HepG2 (cell line): ENCODE measurements around the gene RAB3D. TPM values are rescaled to one million over a fixed set of nuclear protein-coding genes. Genes with fewer than 3 reads are reported as not detected.
A peak's percentile ranks its signal among the peaks of the same experiment; 100 is the strongest.

Source experiments
- ARID2 ChIP-seq: sonication (generic); formaldehyde crosslinking; IDR thresholded peaks from 2 replicates; pipeline ENCODE4 v1.8.1; 2022; ENCODE audit warnings: mild to moderate bottlenecking, missing genetic modification reagents, borderline replicate concordance
- ATF7-NPFF ChIP-seq: sonication (generic); formaldehyde crosslinking; IDR thresholded peaks from 2 replicates; pipeline ENCODE4 v1.8.1; 2023; ENCODE audit warnings: mild to moderate bottlenecking, low read depth, missing genetic modification reagents, moderate library complexity
- BORCS8-MEF2B ChIP-seq: sonication (generic); formaldehyde crosslinking; IDR thresholded peaks from 2 replicates; pipeline ENCODE4 v1.8.0; 2022; ENCODE audit warnings: mild to moderate bottlenecking, missing genetic modification reagents
- DMAP1 ChIP-seq: IDR thresholded peaks from 2 replicates; pipeline ENCODE4 v1.6.1; 2016
- ETV5 ChIP-seq: IDR thresholded peaks from 2 replicates; pipeline ENCODE4 v1.6.1; 2018; ENCODE audit warnings: missing biosample characterization, missing genetic modification reagents, inconsistent platforms, borderline replicate concordance
- MED1 ChIP-seq: sonication (generic); formaldehyde crosslinking; IDR thresholded peaks from 2 replicates; pipeline ENCODE4 v1.4.0; 2020; ENCODE audit warnings: missing genetic modification reagents
- POGZ ChIP-seq: sonication (generic); formaldehyde crosslinking; IDR thresholded peaks from 2 replicates; pipeline ENCODE4 v1.4.0; 2020; ENCODE audit warnings: mild to moderate bottlenecking, missing genetic modification reagents
- REST ChIP-seq, 2 experiments: IDR thresholded peaks; 2 replicates each; pipeline ENCODE4 v1.6.1; 2011 to 2012; ENCODE audit warnings: low read length in 2 of 2, borderline replicate concordance in 1 of 2, low read depth in 1 of 2, mild to moderate bottlenecking in 1 of 2, moderate library complexity in 1 of 2
- SMARCE1 ChIP-seq: fragments of 450-650 bp; IDR thresholded peaks from 2 replicates; pipeline ENCODE4 v1.6.1; 2017; ENCODE audit warnings: borderline replicate concordance
- SNAPC2 ChIP-seq: sonication (generic); formaldehyde crosslinking; IDR thresholded peaks from 2 replicates; pipeline ENCODE4 v1.8.1; 2022; ENCODE audit warnings: mild to moderate bottlenecking, missing genetic modification reagents
- ZFAT ChIP-seq: sonication (generic); formaldehyde crosslinking; conservative IDR thresholded peaks from 2 replicates; pipeline ENCODE4 v1.8.1; 2023; ENCODE audit warnings: missing genetic modification reagents, inconsistent platforms
- ZNF256 ChIP-seq: sonication (generic); formaldehyde crosslinking; conservative IDR thresholded peaks from 2 replicates; pipeline ENCODE4 v1.4.0; 2020; ENCODE audit warnings: missing genetic modification reagents
- ZNF609 ChIP-seq: sonication (generic); formaldehyde crosslinking; IDR thresholded peaks from 2 replicates; pipeline ENCODE4 v1.4.0; 2020; ENCODE audit warnings: mild to moderate bottlenecking, missing genetic modification reagents, borderline replicate concordance
- ZNF790 ChIP-seq: sonication (generic); formaldehyde crosslinking; IDR thresholded peaks from 2 replicates; pipeline ENCODE4 v1.8.0; 2022; ENCODE audit warnings: missing genetic modification reagents, mild to moderate bottlenecking, borderline replicate concordance
- ZNF83 ChIP-seq: sonication (generic); formaldehyde crosslinking; IDR thresholded peaks from 2 replicates; pipeline ENCODE4 v1.4.0; 2020; ENCODE audit warnings: missing genetic modification reagents, mild to moderate bottlenecking, borderline replicate concordance
- polyA plus RNA-seq, 8 experiments: library from polyadenylated mRNA; depleted of rRNA in 3 of 8; stranded (reverse) in 7 of 8; unstranded in 1 of 8; fragments of >200 nt; fragmentation: Illumina TruSeq in 4 of 8; extraction: Trizol in 4 of 8; gene quantifications; 2 replicates each; pipeline versions ENCODE4 v1.2.1 to v1.2.3, GENCODE V29; 2011 to 2016; ENCODE audit warnings: low read depth in 4 of 8, missing spikeins in 1 of 8, mixed read lengths in 1 of 8; ENCODE audit not compliant: insufficient read depth in 1 of 8
- total RNA-seq, 5 experiments: library from RNA; depleted of rRNA; stranded (reverse); fragments of >200 nt; fragmentation: Illumina TruSeq; extraction: Trizol; gene quantifications; 2 replicates each; pipeline ENCODE4 v1.2.3, GENCODE V29; 2016; ENCODE audit warnings: low read depth in 1 of 5
- TF ChIP-seq, protein P1 (sequence below): fragments of 450-650 bp; IDR thresholded peaks from 2 replicates; pipeline ENCODE4 v1.6.1; 2016
- TF ChIP-seq, protein P2 (sequence below): sonication (generic); formaldehyde crosslinking; IDR thresholded peaks from 2 replicates; pipeline ENCODE4 v1.8.1; 2023; ENCODE audit warnings: mild to moderate bottlenecking, inconsistent platforms, moderate library complexity, missing genetic modification reagents, borderline replicate concordance

The RAB3D gene
- total and polyA plus RNA-seq, 2 of the 13 experiments (the other 11 are each of a cell fraction or from before 2014, with no cell fraction given) = 2.0 to 16.1 TPM

DNA sequence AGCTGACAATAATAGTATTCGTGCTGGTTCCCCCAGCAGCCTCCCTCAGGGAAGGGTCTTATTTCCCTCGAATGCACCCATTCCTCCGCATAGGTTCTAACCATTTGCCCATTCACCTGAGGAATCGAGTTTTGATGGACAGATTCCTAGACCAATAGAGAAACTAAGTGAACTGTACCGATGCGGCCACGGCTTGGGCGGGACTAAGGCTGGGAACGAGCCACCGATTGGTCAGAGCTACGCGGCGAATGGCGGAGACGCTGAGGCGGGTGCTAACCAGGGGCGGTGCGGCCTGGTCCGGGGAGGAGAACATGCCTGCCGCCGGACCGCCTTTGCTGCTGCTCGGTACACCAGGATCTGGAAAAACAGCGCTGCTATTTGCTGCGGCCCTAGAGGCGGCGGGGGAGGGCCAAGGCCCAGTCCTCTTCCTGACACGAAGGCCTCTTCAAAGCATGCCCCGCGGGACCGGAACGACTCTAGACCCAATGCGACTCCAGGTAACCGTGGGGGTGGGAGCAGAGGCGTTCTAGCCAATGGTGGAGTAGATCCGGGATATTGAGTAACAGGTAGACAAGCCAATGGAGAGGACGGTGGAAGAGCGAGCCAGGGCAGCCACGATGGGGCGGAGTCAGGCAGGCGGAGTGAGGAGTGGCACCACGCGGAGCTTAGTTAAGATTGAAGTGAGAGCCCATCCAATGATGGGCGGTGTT is 35.1 kb upstream of the RAB3D start, which contains the start of gene SWSAP1 (continued):
- TF ChIP-seq REST (IDR thresholded peaks at IDR 0.05; ENCODE audit: borderline replicate concordance in 1 of 2, low read depth in 1 of 2, low read length in 2 of 2) (0 out of 4 replicates have a peak, but pooled peaks of 1 of the 2 experiments have one; percentile 32), DMAP1 (CRISPR knock-in tag) (peak; percentile 91), BORCS8-MEF2B (CRISPR knock-in tag) (peak; percentile 75; the same call in 1 of the 2 replicates), ZNF83 (CRISPR knock-in tag) (no peak; the same call in 1 of the 2 replicates), MED1 (CRISPR knock-in tag) (peak; percentile 52; the same call in 1 of the 2 replicates), ARID2 (0 out of 2 replicates have a peak, but pooled peaks have one; percentile 71), ZNF609 (no peak), ETV5 (CRISPR knock-in tag) (peak; percentile 49), ZFAT (no peak), SNAPC2 (CRISPR knock-in tag) (0 out of 2 replicates have a peak, but pooled peaks have one; percentile 37), SMARCE1 (no peak), ZNF790 (CRISPR knock-in tag) (peak; percentile 76; the same call in 1 of the 2 replicates), ATF7-NPFF (CRISPR knock-in tag) (peak; percentile 50; the same call in 1 of the 2 replicates), ZNF256 (CRISPR knock-in tag) (no peak), POGZ (CRISPR knock-in tag) (no peak)
- TF ChIP-seq, protein P1, sequence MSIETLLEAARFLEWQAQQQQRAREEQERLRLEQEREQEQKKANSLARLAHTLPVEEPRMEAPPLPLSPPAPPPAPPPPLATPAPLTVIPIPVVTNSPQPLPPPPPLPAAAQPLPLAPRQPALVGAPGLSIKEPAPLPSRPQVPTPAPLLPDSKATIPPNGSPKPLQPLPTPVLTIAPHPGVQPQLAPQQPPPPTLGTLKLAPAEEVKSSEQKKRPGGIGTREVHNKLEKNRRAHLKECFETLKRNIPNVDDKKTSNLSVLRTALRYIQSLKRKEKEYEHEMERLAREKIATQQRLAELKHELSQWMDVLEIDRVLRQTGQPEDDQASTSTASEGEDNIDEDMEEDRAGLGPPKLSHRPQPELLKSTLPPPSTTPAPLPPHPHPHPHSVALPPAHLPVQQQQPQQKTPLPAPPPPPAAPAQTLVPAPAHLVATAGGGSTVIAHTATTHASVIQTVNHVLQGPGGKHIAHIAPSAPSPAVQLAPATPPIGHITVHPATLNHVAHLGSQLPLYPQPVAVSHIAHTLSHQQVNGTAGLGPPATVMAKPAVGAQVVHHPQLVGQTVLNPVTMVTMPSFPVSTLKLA = no peak; the same call in 1 of the 2 replicates
- TF ChIP-seq, protein P2, sequence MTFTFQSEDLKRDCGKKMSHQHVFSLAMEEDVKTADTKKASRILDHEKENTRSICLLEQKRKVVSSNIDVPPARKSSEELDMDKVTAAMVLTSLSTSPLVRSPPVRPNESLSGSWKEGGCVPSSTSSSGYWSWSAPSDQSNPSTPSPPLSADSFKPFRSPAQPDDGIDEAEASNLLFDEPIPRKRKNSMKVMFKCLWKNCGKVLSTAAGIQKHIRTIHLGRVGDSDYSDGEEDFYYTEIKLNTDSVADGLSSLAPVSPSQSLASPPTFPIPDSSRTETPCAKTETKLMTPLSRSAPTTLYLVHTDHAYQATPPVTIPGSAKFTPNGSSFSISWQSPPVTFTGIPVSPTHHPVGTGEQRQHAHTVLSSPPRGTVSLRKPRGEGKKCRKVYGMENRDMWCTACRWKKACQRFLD = peak; percentile 45; the same call in 1 of the 2 replicates
